ENCODE data around the gene ANKRD44.
A peak's percentile ranks its signal among the peaks of the same experiment; 100 is the strongest.

Gene ANKRD44

GRCh38 chr2:197286805-197287595, 23.6 kb downstream of the ANKRD44 start:
- TF ChIP-seq ZFX (IDR thresholded peaks at IDR 0.05; ENCODE audit: borderline replicate concordance) (no peak), CTCF (IDR thresholded peaks at IDR 0.05) (no peak)
- H3K27ac ChIP-seq: peak overlapping the region; percentile 37

- no peak overlapping the region for H3K27ac ChIP-seq
- no peak for TF ChIP-seq CTCF (IDR thresholded peaks at IDR 0.05)
- no peak for TF ChIP-seq ZFX (IDR thresholded peaks at IDR 0.05; ENCODE audit: borderline replicate concordance)
Measured at GRCh38 chr2:197285361-197285760, 25.2 kb downstream of the ANKRD44 start.

- TF ChIP-seq ZFX (IDR thresholded peaks at IDR 0.05; ENCODE audit: borderline replicate concordance) (no peak), CTCF (IDR thresholded peaks at IDR 0.05) (no peak)
- H3K27ac ChIP-seq: no peak overlapping the region
Measured at GRCh38 chr2:197284956-197285355, 25.6 kb downstream of the ANKRD44 start.

GRCh38 chr2:197281421-197281820, 29.2 kb downstream of the ANKRD44 start:
- TF ChIP-seq ZFX (IDR thresholded peaks at IDR 0.05; ENCODE audit: borderline replicate concordance): no peak
- TF ChIP-seq CTCF (IDR thresholded peaks at IDR 0.05): no peak

GRCh38 chr2:197280015-197280702, 30.4 kb downstream of the ANKRD44 start:
- no peak for TF ChIP-seq ZFX (IDR thresholded peaks at IDR 0.05; ENCODE audit: borderline replicate concordance)
- no peak for TF ChIP-seq CTCF (IDR thresholded peaks at IDR 0.05)
- H3K27ac ChIP-seq: no peak overlapping the region

More at GRCh38 chr2:197281421-197281820, 29.2 kb downstream of the ANKRD44 start:
- no peak overlapping the region for H3K27ac ChIP-seq

- no peak for TF ChIP-seq CTCF (IDR thresholded peaks at IDR 0.05)
- H3K27ac ChIP-seq: no peak overlapping the region
Measured at GRCh38 chr2:197278799-197279763, 31.5 kb downstream of the ANKRD44 start.

All from 22Rv1 (cell line).